Lower lobe of right lung (tissue), 2 donors: Measurements from ENCODE around the gene TBL1X. TPM values are rescaled to one million over a fixed set of nuclear protein-coding genes. Genes with fewer than 3 reads are reported as not detected.

Experiments used
- ATAC-seq, 2 donors: fragments of 200-7000 bp; cut with Tn5 transposase; one replicate each; pipeline ENCODE4 v1.9.1; 2020 to 2022; ENCODE audit warnings: mild to moderate bottlenecking in 2 of 2, moderate library complexity in 2 of 2
- DNase-seq: peaks from one replicate; pipeline ENCODE4 v3.0.0-alpha.2; 2020
- H3K27ac ChIP-seq: fragments of 200-600 bp; one replicate; pipeline ENCODE4 v1.8.0; 2022
- H3K27me3 ChIP-seq: fragments of 200-600 bp; one replicate; pipeline ENCODE4 v1.8.0; 2022; ENCODE audit warnings: low read depth
- H3K36me3 ChIP-seq: fragments of 200-600 bp; one replicate; pipeline ENCODE4 v1.8.0; 2022; ENCODE audit warnings: mild to moderate bottlenecking
- H3K4me1 ChIP-seq: fragments of 200-600 bp; one replicate; pipeline ENCODE4 v1.8.0; 2022
- H3K4me3 ChIP-seq: fragments of 200-600 bp; one replicate; pipeline ENCODE4 v1.8.0; 2022; ENCODE audit warnings: mild to moderate bottlenecking
- H3K9me3 ChIP-seq: fragments of 200-600 bp; one replicate; pipeline ENCODE4 v1.8.0; 2022
- CTCF ChIP-seq: fragments of 200-600 bp; IDR thresholded peaks from one replicate; pipeline ENCODE4 v1.8.0; 2022; ENCODE audit warnings: antibody characterized with exemption, mild to moderate bottlenecking
- intact Hi-C: fragments of 100-400 bp; cut with DNase I; formaldehyde crosslinking; loops from one replicate; pipeline ENCODE4 v1.11.0; 2022
- total RNA-seq: library from RNA; stranded (reverse); fragmentation: NEBNext Ultra II Directional; extraction: Animal tissue kit (Norgen Biotek cat#: 25700); gene quantifications from one replicate; pipeline ENCODE4 v1.2.1, GENCODE V29; 2021
- donor health status: DM: no; HTN: yes; CAD: no; lungs with severe emphysema.

The TBL1X gene
- total RNA-seq, 1 donor from 2014 or later = 21.4 TPM

GRCh38 chrX:9501362-9501761, 36.5 kb downstream of the TBL1X start:
- no peak for ATAC-seq
- no peaks in the 10 kb centered on the region for H3K9me3 ChIP-seq
- H3K27me3 ChIP-seq = no peaks in the 10 kb centered on the region
- no peak overlapping the region for H3K27ac ChIP-seq
- H3K36me3 ChIP-seq = peaks cover 9% of the 10 kb centered on the region
- no peaks in the 10 kb centered on the region for H3K4me1 ChIP-seq
- DNase-seq = no peak
- no peak overlapping the region for H3K4me3 ChIP-seq
- intact Hi-C loops = no loop called here
- no peak for TF ChIP-seq CTCF

- DNase-seq = no peak
- no peak overlapping the region for H3K4me3 ChIP-seq
- H3K9me3 ChIP-seq = no peaks in the 10 kb centered on the region
- no peaks in the 10 kb centered on the region for H3K27me3 ChIP-seq
- H3K4me1 ChIP-seq = no peaks in the 10 kb centered on the region
- no peak for TF ChIP-seq CTCF
- intact Hi-C loops = no loop called here
- ATAC-seq = no peak
- peaks cover 9% of the 10 kb centered on the region for H3K36me3 ChIP-seq
- H3K27ac ChIP-seq = no peak overlapping the region
Observed at GRCh38 chrX:9503261-9503660, 38.4 kb downstream of the TBL1X start.

- DNase-seq (no peak), ATAC-seq (no peak)
- H3K4me3 ChIP-seq = no peak overlapping the region
- H3K36me3 ChIP-seq = no peaks in the 10 kb centered on the region
- intact Hi-C loops = no loop called here
- H3K9me3 ChIP-seq = no peaks in the 10 kb centered on the region
- no peaks in the 10 kb centered on the region for H3K27me3 ChIP-seq
- no peak for TF ChIP-seq CTCF
- H3K4me1 ChIP-seq = no peaks in the 10 kb centered on the region
- no peak overlapping the region for H3K27ac ChIP-seq
Observed at GRCh38 chrX:9510366-9510765, 45.5 kb downstream of the TBL1X start.

GRCh38 chrX:9510980-9511379, 46.1 kb downstream of the TBL1X start:
- Histone ChIP-seq H3K36me3 (no peaks in the 10 kb centered on the region), H3K4me1 (no peaks in the 10 kb centered on the region), H3K27ac (no peak overlapping the region), H3K4me3 (no peak overlapping the region), H3K9me3 (no peaks in the 10 kb centered on the region), H3K27me3 (no peaks in the 10 kb centered on the region)
- intact Hi-C loops = no loop called here
- TF ChIP-seq CTCF = no peak
- ATAC-seq (no peak), DNase-seq (no peak)

GRCh38 chrX:9515489-9515888, 50.6 kb downstream of the TBL1X start:
- Histone ChIP-seq H3K27ac (no peak overlapping the region), H3K4me3 (no peak overlapping the region), H3K36me3 (no peaks in the 10 kb centered on the region), H3K9me3 (no peaks in the 10 kb centered on the region), H3K27me3 (no peaks in the 10 kb centered on the region), H3K4me1 (no peaks in the 10 kb centered on the region)
- DNase-seq (no peak), ATAC-seq (no peak)
- no peak for TF ChIP-seq CTCF
- intact Hi-C loops = no loop called here

GRCh38 chrX:9515973-9516538, 51.2 kb downstream of the TBL1X start:
- Histone ChIP-seq H3K4me1 (no peaks in the 10 kb centered on the region), H3K27ac (no peak overlapping the region), H3K9me3 (no peaks in the 10 kb centered on the region), H3K27me3 (no peaks in the 10 kb centered on the region), H3K4me3 (no peak overlapping the region), H3K36me3 (no peaks in the 10 kb centered on the region)
- ATAC-seq = no peak
- TF ChIP-seq CTCF = no peak
- DNase-seq = no peak
- intact Hi-C loops = no loop called here
